Uterus (tissue), 4 donors: Measurements from ENCODE around the gene NEMF. TPM values are rescaled to one million over a fixed set of nuclear protein-coding genes. Genes with fewer than 3 reads are reported as not detected.

Source experiments
- DNase-seq, 2 donors: peaks; one replicate each; pipeline ENCODE4 v3.0.0-alpha.2; 2019 to 2020
- H3K27ac ChIP-seq, 2 donors: fragments of 200-600 bp; sonication (generic); 1 replicate in 1 of 2; 2 replicates in 1 of 2; pipeline ENCODE4 v1.5.1; 2016 to 2018
- H3K27me3 ChIP-seq, 2 donors: fragments of 200-600 bp; sonication (generic); one replicate each; pipeline ENCODE4 v1.5.1; 2018 to 2019; ENCODE audit warnings: control low read depth in 1 of 2
- H3K36me3 ChIP-seq, 2 donors: fragments of 200-600 bp; sonication (generic); one replicate each; pipeline ENCODE4 v1.5.1; 2019; ENCODE audit warnings: control low read depth in 1 of 2
- H3K4me1 ChIP-seq, 2 donors: fragments of 200-600 bp; sonication (generic); one replicate each; pipeline ENCODE4 v1.5.1; 2018 to 2019; ENCODE audit warnings: control low read depth in 1 of 2
- H3K4me3 ChIP-seq, 2 donors: fragments of 200-600 bp; sonication (generic); 1 replicate in 1 of 2; 2 replicates in 1 of 2; pipeline ENCODE4 v1.5.1; 2018 to 2019; ENCODE audit warnings: mild to moderate bottlenecking in 1 of 2
- H3K9me3 ChIP-seq, 2 donors: fragments of 200-600 bp; sonication (generic); one replicate each; pipeline ENCODE4 v1.5.1; 2019; ENCODE audit warnings: control low read depth in 1 of 2
- POLR2A ChIP-seq, 2 donors: fragments of 450-650 bp; IDR thresholded peaks; one replicate each; pipeline ENCODE4 v1.6.1; 2016; ENCODE audit warnings: antibody characterized with exemption in 2 of 2, mild to moderate bottlenecking in 1 of 2, moderate library complexity in 1 of 2
- intact Hi-C: fragments of 100-400 bp; cut with DNase I; formaldehyde crosslinking; loops from one replicate; pipeline ENCODE4 v1.15.1; 2023; ENCODE audit warnings: low total_unique reads
- total RNA-seq, 4 donors: library from RNA; depleted of rRNA in 3 of 4; stranded (reverse); fragments of >200 nt in 3 of 4; gene quantifications; one replicate each; pipeline versions ENCODE4 v1.1.0 to v1.2.4, GENCODE V29; 2014 to 2023
- TF ChIP-seq, protein P1 (sequence below), 4 experiments: fragments of 200-600 bp in 2 of 4; fragments of 450-650 bp in 2 of 4; sonication (generic) in 2 of 4; IDR thresholded peaks; one replicate each; pipeline ENCODE4 v1.5.1; 2016 to 2019; ENCODE audit warnings: antibody characterized with exemption in 4 of 4, mild to moderate bottlenecking in 2 of 4, moderate library complexity in 1 of 4
- donor health status: DM: yes; HTN: yes; CAD: no.

NEMF gene
- total RNA-seq, 4 donors from 2014 or later, result 54.3 to 108 (median 74.2) TPM

DNA sequence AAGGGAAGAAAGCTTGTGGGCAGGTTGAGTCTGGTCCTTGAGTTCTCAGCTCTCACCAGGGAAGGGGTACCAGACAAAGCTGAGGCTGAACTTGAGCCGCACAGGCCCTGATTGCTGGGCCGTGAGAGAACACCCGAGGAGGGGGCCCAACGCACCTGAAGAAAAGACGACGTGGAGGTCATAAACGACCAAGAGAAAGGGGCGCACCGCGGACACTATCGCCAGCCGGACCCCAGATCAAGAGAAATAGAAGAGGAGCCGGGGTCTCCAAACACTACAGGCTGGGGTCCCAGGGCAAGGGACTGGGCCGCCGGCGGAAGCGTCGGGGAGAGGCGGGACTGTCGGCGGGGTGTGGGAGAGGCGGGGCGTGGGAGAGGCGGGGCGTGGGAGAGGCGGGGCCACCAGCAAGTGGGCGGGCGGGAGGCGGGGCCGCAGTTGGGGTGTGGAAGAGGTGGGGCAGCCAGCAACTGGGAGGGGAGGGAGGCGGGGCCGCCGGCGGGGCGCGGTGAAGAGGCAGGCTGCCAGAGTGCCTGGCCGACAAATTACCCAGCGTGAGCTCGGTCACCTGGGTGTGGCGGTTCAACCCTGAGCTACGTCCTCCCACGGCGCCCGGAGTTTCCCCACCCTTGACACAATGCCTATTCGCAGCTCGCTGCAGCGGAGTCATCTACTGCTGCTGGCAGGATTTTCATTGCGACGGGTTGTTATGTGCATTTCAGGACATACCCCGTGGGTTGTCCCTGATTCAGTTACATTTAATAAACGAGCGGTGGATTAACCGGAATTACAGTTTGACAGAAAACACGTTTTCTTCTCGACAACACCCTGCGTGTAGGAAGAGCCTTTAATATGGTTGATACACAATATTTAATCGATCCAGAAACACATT, 15.5 kb upstream of the NEMF start:
- intact Hi-C loops, result loop anchor here (10.0 kb wide), 1 partner anchor 237 kb away; no protein-coding TSS in a partner anchor
- peak; percentile 95 to 96 for DNase-seq
- peak; percentile 68 to 84 for TF ChIP-seq POLR2A (IDR thresholded peaks at IDR 0.05)
- TF ChIP-seq, protein P1, sequence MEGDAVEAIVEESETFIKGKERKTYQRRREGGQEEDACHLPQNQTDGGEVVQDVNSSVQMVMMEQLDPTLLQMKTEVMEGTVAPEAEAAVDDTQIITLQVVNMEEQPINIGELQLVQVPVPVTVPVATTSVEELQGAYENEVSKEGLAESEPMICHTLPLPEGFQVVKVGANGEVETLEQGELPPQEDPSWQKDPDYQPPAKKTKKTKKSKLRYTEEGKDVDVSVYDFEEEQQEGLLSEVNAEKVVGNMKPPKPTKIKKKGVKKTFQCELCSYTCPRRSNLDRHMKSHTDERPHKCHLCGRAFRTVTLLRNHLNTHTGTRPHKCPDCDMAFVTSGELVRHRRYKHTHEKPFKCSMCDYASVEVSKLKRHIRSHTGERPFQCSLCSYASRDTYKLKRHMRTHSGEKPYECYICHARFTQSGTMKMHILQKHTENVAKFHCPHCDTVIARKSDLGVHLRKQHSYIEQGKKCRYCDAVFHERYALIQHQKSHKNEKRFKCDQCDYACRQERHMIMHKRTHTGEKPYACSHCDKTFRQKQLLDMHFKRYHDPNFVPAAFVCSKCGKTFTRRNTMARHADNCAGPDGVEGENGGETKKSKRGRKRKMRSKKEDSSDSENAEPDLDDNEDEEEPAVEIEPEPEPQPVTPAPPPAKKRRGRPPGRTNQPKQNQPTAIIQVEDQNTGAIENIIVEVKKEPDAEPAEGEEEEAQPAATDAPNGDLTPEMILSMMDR (IDR thresholded peaks at IDR 0.05), result no peak

DNA sequence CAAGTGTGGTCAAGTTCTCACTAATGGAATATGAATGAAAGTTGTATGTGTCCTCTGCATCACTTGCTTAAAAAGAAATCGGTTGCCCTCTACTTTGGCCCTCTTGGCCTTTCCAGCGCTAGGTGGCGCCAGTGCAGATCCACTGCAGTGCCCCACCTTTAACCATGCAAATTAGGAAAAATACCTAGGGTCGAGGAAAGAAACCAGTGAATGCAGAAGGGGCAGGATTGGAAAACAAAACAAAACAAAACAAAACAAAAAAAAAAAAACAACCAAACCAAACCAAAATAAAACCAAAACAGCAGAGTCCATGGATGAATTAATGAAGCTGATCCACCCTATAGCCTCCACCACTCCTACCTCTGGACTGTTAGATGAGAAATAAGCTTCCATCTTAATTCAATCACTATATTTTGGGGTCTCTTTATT, 12.9 kb upstream of the NEMF start:
- intact Hi-C loops, result loop anchor here (10.0 kb wide), 1 partner anchor 239 kb away; no protein-coding TSS in a partner anchor
- Histone ChIP-seq H3K4me3 (no peak overlapping the region), H3K36me3 (no peaks in the 10 kb centered on the region), H3K4me1 (peaks cover 0 to 4% of the 10 kb centered on the region in 2 donors), H3K27me3 (no peaks in the 10 kb centered on the region), H3K27ac (peak overlapping the region; percentile 98 to 99), H3K9me3 (no peaks in the 10 kb centered on the region)
- DNase-seq, result peak; percentile 71 to 77
- TF ChIP-seq, protein P1 (IDR thresholded peaks at IDR 0.05), result peak; percentile 71 to 82 (median 75)
- no peak for TF ChIP-seq POLR2A (IDR thresholded peaks at IDR 0.05)

More for the DNA sequence above, 15.5 kb upstream of the NEMF start:
- peaks cover 0 to 4% of the 10 kb centered on the region in 2 donors for H3K4me1 ChIP-seq
- peak overlapping the region; percentile 91 to 93 for H3K27ac ChIP-seq
- H3K36me3 ChIP-seq, result no peaks in the 10 kb centered on the region
- no peaks in the 10 kb centered on the region for H3K9me3 ChIP-seq
- H3K27me3 ChIP-seq, result no peaks in the 10 kb centered on the region
- H3K4me3 ChIP-seq, result peak overlapping the region; percentile 51 to 58

DNA sequence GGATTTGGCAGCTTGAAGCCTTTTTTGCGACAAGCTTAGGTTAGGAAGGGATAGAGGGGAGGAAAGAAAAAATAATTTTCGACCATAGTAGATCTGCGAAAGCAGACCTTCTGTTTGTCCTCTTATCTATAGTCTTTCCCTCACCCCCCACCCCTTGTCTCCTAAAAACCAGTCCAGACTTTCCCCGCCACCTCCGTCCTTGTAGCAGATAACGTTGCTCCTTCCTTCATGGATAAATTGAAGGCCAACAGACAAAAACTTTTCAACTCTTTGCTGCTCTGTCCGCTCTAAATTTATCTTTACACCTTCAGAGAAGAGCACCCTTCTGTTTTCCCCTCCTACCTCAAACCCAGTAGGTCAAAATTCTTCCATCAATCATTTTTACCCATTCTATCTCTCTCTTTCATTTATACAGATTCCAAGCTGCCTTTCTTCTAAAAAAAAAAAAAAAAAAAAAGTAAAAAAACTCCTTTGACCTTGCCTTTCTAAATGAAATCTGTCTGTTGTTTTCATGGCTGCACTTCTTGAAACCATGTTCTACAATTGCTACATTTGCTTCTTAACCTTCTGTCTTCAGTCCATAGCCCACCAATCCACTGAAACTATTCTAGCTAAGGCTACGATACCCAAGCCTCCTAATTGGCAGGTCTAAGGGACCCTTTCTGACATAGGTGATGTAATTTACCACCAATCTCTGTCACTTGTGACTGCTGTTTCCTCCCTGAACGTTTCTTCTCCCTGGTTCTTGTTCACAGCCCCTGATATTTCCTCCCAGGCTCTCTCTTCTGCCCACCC, 11.1 kb upstream of the NEMF start:
- TF ChIP-seq, protein P1 (IDR thresholded peaks at IDR 0.05), result no peak
- Histone ChIP-seq H3K27me3 (no peaks in the 10 kb centered on the region), H3K9me3 (no peaks in the 10 kb centered on the region), H3K4me1 (peaks cover 0 to 4% of the 10 kb centered on the region in 2 donors), H3K4me3 (peak overlapping the region; percentile 51 to 94), H3K36me3 (no peaks in the 10 kb centered on the region), H3K27ac (peak overlapping the region; percentile 98 to 99)
- intact Hi-C loops, result loop anchor here (10.0 kb wide), 1 partner anchor 241 kb away; no protein-coding TSS in a partner anchor
- peak in 1 of 2 donors; percentile 41 for DNase-seq

DNA sequence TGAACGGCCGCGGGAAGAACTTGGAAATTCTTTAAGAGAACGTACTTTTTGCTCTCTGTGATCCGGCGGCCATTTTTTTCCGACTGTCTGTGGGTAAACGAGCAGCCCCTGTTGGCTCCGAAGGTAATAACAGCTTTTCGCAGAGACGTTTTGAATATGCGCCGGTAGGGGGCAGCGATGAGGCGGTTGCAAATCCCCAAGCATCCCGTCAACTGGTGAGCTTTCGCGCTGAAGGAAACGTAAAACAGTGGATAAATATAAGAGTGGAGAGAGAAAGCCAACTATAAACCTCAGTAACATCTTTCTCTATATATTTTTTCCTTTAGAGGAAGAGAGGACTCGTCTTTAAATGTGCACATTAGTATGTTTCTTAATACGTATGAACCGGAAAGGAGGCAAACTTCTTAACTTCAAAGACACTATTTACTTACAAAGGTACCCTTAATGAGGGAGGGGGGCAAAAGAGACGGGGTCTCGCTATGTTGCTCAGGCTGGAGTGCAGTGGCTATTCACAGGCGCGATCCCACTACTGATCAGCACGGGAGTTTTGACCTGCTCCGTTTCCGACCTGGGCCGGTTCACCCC, 9.6 kb upstream of the NEMF start:
- intact Hi-C loops, result loop anchor here (10.0 kb wide), 1 partner anchor 243 kb away; no protein-coding TSS in a partner anchor
- peaks cover 0 to 4% of the 10 kb centered on the region in 2 donors for H3K4me1 ChIP-seq
- H3K27me3 ChIP-seq, result no peaks in the 10 kb centered on the region
- H3K4me3 ChIP-seq, result peak overlapping the region; percentile 51 to 94
- no peaks in the 10 kb centered on the region for H3K36me3 ChIP-seq
- TF ChIP-seq POLR2A (IDR thresholded peaks at IDR 0.05), result no peak
- TF ChIP-seq, protein P1 (IDR thresholded peaks at IDR 0.05), result peak; percentile 98 to 100 (median 100)
- peak overlapping the region; percentile 98 to 99 for H3K27ac ChIP-seq
- DNase-seq, result peak; percentile 87 to 91
- H3K9me3 ChIP-seq, result no peaks in the 10 kb centered on the region
